Activated naive CD8-positive, alpha-beta T cell treated with anti-CD3 and anti-CD28 coated beads, Interleukin-2, amount 50 U/mL, for 16 hours (primary cell): ENCODE results near the gene NUMB.

Experiments used
- DNase-seq: peaks from one replicate; pipeline ENCODE4 v3.0.0-alpha.2; 2020; ENCODE audit warnings: low read depth, low spot score

The NUMB gene

DNA sequence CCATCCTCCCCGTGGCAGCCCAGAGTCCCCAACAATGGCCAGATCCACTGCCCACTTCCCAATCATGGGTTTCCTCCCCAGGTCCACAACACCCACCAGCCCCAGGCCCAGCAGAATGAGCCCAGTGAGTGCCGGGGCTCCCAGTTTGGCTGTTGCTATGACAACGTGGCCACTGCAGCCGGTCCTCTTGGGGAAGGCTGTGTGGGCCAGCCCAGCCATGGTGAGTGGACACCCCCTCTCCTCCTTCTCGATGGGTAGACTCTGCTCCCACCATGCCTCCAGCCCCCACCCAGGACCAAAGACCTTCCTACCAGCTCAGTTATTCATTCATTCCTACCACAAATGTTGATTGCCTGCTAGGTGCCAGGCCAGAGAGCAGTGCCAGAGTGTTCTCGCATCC lies 197.3 kb downstream of the NUMB start:
- no peak for DNase-seq

DNA sequence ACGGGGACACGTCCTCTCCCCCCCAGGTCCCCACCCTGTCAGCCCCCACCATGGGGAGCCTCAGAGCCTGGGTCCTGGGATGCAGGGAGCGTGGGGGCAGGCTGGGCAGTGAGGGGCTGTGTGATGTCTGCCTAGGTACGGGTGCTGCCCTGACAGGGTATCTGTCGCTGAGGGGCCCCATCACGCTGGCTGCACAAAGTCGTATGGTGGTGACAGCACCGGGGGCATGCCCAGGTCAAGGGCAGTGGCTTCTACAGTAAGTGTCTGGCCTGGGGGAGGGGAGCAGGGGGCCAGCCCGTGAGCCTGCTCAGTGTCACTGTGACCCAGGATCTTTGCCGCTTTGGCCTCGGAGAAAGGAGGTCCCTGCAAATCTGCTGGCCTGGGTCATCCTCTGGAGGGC lies 197.8 kb downstream of the NUMB start:
- no peak for DNase-seq

DNA sequence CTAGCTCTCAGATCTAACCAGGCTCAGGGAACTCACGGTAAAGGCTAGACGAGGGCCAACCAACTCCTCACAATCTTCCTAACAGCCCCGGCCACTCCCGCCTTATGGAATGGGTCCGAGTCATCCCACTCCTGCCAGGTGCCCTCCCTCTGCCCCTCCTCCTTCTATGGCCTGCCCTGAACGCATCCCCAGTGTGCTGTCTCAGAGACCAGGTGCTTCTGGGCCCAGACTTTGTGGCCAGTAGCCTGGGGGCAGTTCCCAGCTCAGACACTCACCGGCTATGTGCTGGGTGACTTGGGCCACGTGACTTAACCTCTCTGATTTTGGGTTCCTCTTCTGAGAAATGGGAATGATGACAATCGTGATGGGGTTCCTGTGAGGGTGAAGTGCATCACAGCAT lies 198.5 kb downstream of the NUMB start:
- DNase-seq, result no peak

DNA sequence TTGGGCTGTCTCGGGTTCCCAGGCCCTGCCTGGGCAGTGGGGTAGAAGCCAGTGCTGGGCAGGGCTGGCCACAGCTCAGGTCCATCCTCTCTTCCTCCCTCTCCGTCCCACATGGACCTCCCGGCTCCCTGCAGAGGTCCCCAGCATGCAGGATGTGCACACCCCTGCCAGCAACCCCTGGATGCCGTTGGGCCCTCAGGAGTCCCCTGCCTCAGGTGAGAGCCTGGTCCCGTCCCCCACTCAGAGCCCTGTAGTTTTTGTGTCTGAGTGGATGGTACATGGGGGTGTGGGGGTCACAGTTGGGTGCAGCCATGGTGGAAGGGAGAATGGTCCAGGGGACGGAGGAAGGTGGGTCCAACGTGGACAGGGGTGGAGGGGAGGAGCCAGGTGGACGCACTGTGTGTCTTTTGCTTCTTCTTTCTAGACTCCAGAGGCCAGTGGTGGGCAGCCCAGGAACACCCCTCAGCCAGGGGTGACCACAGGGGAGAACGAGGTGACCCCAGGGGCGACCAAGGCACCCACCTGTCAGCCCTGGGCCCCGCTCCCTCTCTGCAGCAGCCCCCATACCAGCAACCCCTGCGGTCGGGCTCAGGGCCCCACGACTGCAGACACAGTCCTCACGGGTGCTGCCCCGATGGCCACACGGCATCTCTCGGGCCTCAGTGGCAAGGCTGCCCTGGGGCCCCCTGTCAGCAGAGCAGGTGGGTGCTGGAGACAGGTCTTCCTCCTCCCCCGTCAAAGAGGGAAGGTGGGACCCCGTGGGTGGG lies 199.3 kb downstream of the NUMB start:
- no peak for DNase-seq

DNA sequence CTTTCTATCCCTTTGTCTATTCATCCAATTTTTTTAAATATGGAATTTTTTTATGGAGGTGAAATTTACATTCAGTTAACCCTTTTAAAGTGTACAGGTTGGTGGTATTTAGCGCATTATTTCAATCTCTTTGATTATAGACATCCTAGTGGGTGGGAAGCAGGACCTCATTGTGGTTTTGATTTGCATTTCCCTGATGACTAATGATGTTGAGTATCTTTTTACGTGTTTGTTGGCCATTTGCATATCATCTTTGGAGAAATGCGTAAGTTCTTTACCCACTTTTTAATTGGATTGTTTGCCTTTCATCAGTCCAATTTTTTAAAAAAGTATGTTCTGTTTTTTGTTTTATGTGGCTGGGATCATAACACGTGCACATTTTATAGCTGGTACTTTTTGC lies 200.3 kb downstream of the NUMB start:
- no peak for DNase-seq

DNA sequence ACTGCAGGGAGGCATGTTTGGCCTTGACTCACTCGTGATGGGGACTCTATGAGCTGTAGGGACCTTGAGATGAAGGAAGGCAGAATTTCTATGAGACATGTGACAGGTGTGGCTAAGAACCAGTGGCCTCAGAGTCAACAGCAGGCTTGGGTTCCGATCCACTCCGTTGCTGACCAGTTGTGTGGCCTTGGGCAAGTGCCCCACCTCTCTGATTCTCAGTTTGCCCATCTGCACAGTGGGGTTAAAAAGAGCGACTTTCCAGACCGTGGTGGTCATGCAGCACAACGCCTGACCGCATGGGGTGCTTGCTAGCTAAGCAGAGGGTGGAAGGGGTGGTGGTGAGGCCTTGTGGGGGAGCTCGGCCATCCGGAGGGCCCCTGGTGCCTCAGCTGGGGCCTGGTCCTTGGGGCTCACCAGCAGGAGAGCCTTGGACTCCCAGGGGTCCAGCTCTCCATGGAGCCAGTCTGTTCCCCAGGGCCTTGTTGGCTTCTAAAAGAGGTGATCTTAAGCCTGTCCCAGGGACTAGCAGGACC lies 202.6 kb downstream of the NUMB start:
- DNase-seq, result no peak

DNA sequence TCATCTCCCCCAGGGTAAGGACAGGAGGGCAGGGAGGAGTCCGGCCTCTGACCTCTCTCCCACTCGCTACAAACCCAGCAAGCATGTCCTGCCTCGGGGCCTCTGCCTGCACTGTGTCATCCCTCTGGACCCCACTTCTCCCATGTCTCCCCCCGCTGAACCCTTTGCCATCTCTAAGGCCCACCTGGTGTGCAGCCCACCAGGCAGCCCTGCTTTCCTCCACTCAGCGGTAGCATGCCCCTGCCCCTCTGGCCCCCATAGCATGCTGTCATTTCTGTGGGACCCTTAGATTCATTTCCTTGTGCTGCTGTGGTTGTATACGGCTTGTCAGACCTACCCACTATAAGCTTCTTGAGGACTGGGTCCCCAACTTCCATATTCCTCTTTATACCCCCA lies 203.3 kb downstream of the NUMB start:
- DNase-seq, result no peak

DNA sequence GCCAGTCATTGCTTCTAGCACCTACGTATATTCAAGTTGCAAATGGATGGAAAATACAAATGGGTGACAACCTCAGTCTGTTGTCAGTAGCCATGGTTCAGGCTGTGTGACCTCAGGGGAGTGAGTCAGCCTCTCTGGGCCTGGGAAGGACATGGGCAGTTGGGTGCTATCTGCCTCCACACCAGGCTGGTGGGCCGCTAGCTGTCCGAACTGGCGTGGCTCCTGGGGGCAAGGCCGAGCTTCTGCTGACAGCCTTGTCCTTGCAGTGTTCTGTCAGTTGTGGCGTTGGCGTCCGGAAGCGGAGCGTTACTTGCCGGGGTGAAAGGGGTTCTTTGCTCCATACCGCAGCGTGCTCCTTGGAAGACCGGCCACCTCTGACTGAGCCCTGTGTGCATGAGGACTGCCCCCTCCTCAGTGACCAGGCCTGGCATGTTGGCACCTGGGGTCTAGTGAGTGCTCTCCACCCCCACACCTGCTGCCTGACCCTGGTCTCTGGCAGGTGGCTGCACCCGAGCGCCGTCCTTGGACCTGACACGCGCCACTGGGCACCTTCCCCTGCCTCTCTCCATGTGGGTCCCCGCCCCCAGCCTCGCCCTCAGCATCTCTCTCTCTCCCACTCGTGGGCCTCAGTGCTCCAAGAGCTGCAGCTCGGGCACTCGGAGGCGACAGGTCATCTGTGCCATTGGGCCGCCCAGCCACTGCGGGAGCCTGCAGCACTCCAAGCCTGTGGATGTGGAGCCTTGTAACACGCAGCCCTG lies 203.9 kb downstream of the NUMB start:
- DNase-seq, result no peak

DNA sequence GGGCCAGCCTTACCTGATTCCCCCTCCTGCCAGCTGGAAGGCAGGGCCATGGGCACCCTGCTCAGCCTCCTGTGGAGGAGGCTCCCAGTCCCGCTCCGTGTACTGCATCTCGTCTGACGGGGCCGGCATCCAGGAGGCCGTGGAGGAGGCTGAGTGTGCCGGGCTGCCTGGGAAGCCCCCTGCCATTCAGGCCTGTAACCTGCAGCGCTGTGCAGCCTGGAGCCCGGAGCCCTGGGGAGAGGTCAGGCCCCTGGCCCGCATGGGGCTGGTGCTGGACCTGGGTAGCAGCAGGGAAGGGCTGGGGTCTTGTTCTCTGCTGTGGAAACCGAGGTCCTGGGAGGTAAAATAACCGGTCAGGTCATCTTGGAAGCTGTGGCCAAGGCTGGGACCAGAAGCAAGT lies 204.6 kb downstream of the NUMB start:
- DNase-seq, result no peak

DNA sequence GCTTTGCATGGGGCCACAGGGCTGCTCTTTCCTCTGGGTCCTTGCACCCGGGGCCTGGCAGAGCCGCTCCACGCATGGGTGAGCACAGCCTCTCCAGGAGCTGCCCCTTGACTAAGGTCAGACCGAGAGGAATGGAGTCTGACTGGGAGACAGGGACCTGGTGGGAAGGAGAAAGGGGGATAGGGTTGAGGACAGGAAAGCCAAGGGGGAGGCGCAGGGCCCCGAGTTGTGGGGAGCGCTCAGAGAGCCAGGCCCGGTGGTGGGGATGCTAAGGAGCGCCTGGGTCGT lies 205.1 kb downstream of the NUMB start:
- DNase-seq, result no peak

DNA sequence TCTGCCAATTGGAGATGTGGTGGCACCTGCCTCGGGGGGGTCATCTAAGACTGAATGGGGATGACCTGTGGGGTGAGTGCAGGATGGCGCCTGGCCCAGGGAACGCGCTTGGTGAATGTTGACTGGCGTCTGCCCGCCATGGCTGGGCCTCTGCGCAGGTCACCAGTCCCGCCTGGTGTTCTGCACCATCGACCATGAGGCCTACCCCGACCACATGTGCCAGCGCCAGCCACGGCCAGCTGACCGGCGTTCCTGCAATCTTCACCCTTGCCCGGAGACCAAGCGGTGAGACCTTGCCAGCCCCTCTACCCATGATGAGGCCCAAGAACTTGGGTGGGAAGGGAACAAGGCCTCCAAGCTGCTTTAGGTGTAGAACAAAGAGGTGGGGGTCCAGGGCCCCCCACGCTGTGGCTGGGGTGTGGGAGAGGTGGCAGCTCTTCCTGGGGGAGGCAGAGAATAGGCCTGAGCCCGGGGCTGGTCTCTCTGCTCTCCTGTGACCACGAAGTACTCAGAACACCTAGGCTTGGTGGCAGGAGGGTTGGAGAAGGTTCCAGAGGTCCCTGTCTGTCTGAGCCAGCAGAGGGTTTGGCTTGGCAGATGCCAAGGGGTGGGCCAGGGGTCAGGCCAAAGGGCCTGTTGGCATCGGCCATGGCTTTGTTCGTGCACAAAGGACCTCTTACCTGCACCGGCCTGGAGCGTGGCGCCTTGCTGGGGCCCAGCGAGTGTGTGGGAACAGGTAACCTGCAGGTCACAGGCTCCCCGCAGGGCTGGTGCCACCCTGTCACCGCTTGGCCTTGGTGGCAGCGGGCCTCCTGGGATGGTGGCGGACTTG lies 205.6 kb downstream of the NUMB start:
- DNase-seq, result no peak

DNA sequence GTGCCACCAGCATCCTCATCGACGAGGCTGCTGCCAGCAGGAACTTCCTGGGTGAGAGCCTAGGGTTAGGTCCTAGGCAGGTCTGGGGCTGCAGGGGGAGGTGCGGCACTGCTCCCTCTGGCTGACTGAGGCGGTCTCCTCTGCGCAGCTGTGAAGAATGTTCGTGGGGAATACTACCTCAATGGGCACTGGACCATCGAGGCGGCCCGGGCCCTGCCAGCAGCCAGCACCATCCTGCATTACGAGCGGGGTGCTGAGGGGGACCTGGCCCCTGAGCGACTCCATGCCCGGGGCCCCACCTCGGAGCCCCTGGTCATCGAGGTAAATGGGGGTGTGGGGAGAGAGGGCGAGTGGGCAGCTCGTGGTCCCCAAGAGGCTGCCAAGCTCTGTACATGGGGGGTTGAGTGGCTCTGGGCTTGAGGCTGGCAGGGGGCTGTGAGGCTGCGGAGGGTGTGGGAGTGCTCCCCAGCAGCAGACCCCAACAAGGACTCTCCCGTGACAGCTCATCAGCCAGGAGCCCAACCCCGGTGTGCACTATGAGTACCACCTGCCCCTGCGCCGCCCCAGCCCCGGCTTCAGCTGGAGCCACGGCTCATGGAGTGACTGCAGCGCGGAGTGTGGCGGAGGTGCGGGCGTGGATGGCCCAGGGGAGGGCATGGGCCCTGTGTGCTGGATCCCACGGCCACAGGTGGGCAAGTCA lies 206.7 kb downstream of the NUMB start:
- DNase-seq, result no peak

DNA sequence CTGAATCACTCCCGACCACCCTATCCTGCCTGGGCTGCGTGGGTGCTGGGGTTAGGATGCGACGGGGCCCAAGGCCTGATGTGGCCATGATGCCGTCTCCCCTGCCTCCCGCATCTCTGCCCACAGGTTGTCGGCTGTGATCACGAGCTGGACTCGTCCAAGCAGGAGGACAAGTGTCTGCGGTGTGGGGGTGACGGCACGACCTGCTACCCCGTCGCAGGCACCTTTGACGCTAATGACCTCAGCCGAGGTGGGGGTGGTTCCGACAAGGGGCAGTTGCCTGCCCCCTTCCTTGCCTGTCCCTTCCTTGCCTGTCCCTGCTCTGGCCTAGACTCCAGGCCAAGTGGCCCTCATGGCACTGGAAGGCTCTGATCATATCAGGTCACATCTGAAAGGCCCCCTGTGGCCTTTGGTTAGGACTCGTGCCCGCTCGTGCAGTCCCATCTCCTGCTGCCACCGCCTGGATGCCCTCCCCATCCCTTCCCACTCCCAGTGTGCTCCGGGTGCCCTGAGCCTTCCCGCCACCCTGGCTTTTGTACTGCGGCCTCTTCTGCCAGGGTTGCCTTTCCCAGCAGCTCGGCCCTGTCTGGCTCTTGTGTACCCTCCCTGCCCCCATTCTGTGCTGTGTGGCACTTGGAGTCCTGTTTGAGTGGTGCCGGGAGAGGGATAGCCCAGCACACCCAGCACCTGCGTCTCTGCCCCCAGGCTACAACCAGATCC lies 207.4 kb downstream of the NUMB start:
- no peak for DNase-seq

DNA sequence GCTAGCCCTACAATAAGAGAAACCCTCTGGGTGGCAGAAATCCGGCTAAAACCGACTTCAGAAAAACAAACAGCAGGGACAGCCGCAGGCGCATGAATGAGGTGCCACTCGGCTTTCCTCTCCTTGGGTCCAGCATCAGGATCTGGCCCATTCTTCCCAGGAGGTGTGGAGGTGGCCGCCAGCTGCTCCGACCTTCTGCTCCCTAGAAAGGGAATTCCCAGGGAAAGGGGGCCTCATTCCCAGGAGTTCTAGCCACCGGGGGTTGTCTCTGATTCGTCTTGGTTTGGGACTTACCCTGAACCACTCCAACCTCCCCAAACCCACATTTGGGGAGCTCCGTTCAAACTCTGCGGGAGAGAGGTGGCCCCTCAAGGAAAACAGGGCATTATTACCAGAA lies 208.0 kb downstream of the NUMB start:
- DNase-seq, result no peak

DNA sequence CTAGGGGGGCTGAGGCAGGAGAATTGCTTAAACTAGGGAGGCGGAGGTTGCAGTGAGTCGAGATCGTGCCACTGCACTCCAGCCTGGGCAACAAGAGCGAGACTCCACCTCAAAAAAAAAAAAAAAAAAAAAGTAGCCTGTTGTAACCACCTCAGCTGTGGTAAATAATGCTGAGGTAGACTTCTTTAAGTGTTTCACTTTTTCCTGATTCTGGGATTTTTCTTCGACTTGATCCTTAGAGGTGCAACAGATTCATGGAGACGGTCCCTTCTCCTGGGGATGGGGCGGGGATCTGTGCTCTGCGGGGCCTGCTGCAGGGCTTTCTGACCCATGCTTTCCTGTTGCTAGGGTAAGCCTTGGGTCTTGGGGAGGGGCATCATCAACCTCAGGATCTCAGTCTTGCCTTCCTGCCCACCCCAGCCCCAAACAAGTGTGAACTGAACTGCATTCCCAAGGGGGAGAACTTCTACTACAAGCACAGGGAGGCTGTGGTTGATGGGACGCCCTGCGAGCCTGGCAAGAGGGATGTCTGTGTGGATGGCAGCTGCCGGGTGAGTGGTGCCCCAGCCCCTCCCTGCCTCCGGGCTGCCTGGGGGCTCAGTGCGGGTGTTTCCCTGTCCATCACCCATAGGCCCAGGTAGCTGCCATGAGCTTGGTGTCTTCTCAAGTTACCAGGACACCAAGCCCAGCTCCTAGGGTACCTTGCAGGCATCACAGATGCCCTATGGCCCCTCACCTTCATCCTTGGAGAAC lies 208.6 kb downstream of the NUMB start:
- no peak for DNase-seq

DNA sequence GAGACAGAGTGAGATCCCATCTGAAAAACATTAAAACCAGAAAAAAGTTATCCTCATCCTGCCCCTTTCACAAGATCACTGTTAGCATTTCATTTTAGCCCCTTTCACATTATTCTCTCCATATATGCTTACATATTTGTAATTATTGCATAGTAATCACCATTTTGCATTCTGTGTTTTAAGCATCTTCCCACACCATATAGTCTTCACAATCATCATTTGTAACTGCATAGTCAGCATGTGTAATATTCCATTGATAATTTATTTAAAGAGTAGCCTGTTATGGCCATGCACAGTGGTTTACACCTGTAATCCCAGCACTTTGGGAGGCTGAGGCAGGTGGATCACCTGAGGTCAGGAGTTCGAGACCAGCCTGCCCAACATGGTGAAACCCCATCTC lies 209.2 kb downstream of the NUMB start:
- no peak for DNase-seq

DNA sequence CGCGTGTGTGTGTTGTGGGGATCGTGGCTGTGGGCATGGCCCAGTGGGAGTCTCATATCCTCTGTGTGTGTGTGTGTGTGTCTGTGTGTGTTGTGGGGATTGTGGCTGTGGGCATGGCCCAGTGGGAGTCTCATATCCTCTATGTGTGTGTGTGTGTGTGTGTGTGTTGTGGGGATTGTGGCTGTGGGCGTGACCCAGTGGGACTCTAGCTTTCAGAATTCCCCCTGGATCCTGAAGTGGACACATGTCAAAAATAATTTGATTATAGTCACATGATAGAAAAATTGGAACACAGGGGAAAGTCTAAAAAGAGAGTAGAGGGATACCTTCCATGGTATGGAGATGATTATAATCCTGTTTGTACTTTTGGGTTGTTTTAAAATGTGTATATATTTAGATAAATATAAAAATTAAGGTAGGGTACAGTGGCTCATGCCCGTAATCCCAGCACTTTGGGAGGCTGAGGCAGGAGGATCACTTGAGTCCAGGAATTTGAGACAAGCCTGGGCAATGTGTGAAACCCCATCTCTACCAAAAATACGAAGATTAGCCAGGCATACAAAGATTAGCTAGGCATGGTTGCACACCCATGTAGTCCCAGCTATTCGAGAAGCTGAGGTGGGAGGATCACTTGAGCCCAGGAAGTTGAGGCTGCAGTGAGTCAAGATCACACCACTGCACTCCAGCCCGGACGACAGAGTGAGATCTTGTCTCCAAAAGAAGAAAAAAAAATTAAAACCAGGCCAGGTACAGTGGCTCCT lies 210.1 kb downstream of the NUMB start:
- no peak for DNase-seq

DNA sequence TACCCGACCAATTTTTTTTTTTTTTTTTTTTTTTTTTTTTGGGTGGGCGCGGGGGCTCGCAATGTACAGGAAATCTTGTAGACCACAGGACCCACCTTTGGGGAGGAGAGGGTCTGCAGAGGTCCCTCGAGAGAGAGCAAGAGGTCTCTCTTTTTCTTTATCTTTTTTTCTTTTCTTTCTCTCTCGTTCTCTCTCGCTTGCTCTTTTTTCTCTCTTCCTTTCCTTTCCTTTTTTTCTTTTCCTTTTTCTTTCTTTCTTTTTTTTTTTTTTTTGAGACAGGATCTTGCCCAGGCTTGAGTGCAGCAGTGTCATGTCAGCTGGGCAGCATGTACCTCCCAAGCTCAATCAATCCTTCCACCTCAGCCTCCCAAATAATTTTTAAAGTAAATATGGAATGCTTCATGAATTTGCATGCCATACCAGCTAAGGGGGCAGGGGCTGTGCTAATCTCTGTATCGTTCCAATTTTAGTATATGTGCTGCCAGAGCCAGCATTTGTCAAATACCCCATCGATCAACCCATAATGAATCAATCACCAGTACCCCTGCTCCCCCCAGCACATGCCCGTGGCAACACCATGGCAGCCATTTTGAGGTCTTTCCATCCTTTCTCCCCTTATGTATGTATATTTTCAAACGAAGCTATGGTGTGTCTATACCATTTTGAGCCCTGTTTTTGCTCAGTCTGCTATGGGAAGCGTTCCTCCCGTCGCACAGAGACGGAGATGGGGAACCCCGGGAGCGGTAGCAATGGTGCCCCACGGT lies 211.8 kb downstream of the NUMB start:
- no peak for DNase-seq
